Caco-2 (cell line): Measurements from ENCODE around the gene IQSEC2. TPM values are rescaled to one million over a fixed set of nuclear protein-coding genes. Genes with fewer than 3 reads are reported as not detected.
A peak's percentile ranks its signal among the peaks of the same experiment; 100 is the strongest.

Experiments
- BruUV-seq: library from RNA; stranded (reverse); fragments of 400-500 nt; replicated peaks from 2 replicates; lab custom pipeline; 2021; lab: Mats Ljungman, UMichigan
- CTCF ChIA-PET: fragments of 300-600 bp; sonication (Branson Sonifier 250); formaldehyde crosslinking; loops from one replicate; lab custom pipeline; 2022; ENCODE audit warnings: antibody characterized with exemption; lab: Charles Lee
- POLR2A ChIA-PET: fragments of 300-600 bp; sonication (Branson Sonifier 250); formaldehyde crosslinking; loops from one replicate; lab custom pipeline; 2022; ENCODE audit warnings: antibody characterized with exemption; lab: Charles Lee
- DNase-seq, 2 experiments: peaks; one replicate each; pipeline versions ENCODE4 v3.0.0 to v3.0.0-alpha.2; 2020 to 2022
- H3K27me3 ChIP-seq: replicated peaks from 2 replicates; pipeline ENCODE4 v1.6.0; 2011; ENCODE audit warnings: low read length; ENCODE audit not compliant: control insufficient read depth, insufficient read depth
- H3K36me3 ChIP-seq: 2 replicates; pipeline ENCODE4 v1.5.1; 2011; ENCODE audit warnings: low read length; ENCODE audit not compliant: control insufficient read depth, insufficient read depth
- H3K4me1 ChIP-seq: fragments of 250-450 bp; sonication (Bioruptor Pico); 2 replicates; pipeline ENCODE4 v1.5.1; 2020; ENCODE audit warnings: mild to moderate bottlenecking
- H3K4me3 ChIP-seq: 2 replicates; pipeline ENCODE4 v1.5.1; 2011; ENCODE audit warnings: low read depth, mild to moderate bottlenecking, control low read depth, low read length
- H3K9me3 ChIP-seq: fragments of 250-450 bp; sonication (Bioruptor Pico); 2 replicates; pipeline ENCODE4 v1.5.1; 2020; ENCODE audit warnings: mild to moderate bottlenecking, moderate library complexity
- H3K27ac Mint-ChIP-seq: one replicate; pipeline ENCODE4 v1.8.0; 2022; ENCODE audit warnings: mixed read lengths; ENCODE audit not compliant: unreplicated experiment
- H3K27me3 Mint-ChIP-seq: one replicate; pipeline ENCODE4 v1.8.0; 2022; ENCODE audit warnings: mixed read lengths; ENCODE audit not compliant: insufficient read depth, unreplicated experiment
- H3K36me3 Mint-ChIP-seq: one replicate; pipeline ENCODE4 v1.8.0; 2022; ENCODE audit warnings: mild to moderate bottlenecking, mixed read lengths; ENCODE audit not compliant: insufficient read depth, unreplicated experiment
- H3K4me1 Mint-ChIP-seq: one replicate; pipeline ENCODE4 v1.8.0; 2022; ENCODE audit warnings: low read depth, mixed read lengths; ENCODE audit not compliant: unreplicated experiment
- H3K4me3 Mint-ChIP-seq: one replicate; pipeline ENCODE4 v1.8.0; 2022; ENCODE audit warnings: mild to moderate bottlenecking, moderate library complexity, mixed read lengths; ENCODE audit not compliant: unreplicated experiment
- H3K9me3 Mint-ChIP-seq: one replicate; pipeline ENCODE4 v1.8.0; 2022; ENCODE audit warnings: mixed read lengths; ENCODE audit not compliant: unreplicated experiment
- CTCF ChIP-seq, 2 experiments: fragments of 200-600 bp in 1 of 2; IDR thresholded peaks; 1 replicate in 1 of 2; 2 replicates in 1 of 2; pipeline versions ENCODE4 v1.5.1 to v1.8.0; 2011 to 2022; ENCODE audit warnings: antibody characterized with exemption in 1 of 2, control low read depth in 1 of 2, inconsistent platforms in 1 of 2, low read depth in 1 of 2, low read length in 1 of 2, mild to moderate bottlenecking in 1 of 2, moderate library complexity in 1 of 2; ENCODE audit not compliant: insufficient read depth in 1 of 2, severe bottlenecking in 1 of 2, unreplicated experiment in 1 of 2
- intact Hi-C: fragments of 100-400 bp; cut with micrococcal nuclease; formaldehyde crosslinking; loops from one replicate; pipeline ENCODE4 v1.10.0; 2022; ENCODE audit not compliant: unreplicated experiment
- total RNA-seq: library from RNA; stranded (reverse); gene quantifications from 2 replicates; pipeline ENCODE4 v1.2.3, GENCODE V29; 2022

The IQSEC2 gene
- total RNA-seq, 1 experiment from 2014 or later: 1.8 TPM

- Histone ChIP-seq H3K9me3 (no peaks in the 10 kb centered on the region), H3K27me3 (no peaks in the 10 kb centered on the region), H3K4me3 (no peak overlapping the region), H3K4me1 (peaks cover 7% of the 10 kb centered on the region; the same call in 1 of the 2 replicates), H3K36me3 (no peaks in the 10 kb centered on the region)
- CTCF ChIA-PET: interaction anchor here (0.6 to 0.7 kb wide), 2 partner anchors 145 to 153 kb away, joined by 3 to 4 read pairs; no protein-coding TSS in a partner anchor
- no peak for DNase-seq
- no TSS peak for BruUV-seq
- TF ChIP-seq CTCF (IDR thresholded peaks at IDR 0.05; ENCODE audit: insufficient read depth in 1 of 2, low read depth in 1 of 2, low read length in 1 of 2, severe bottlenecking in 1 of 2, unreplicated experiment in 1 of 2): no peak
- no peak overlapping the region for H3K27ac Mint-ChIP-seq
- no peaks in the 10 kb centered on the region for H3K36me3 Mint-ChIP-seq
- no peaks in the 10 kb centered on the region for H3K4me1 Mint-ChIP-seq
- H3K4me3 Mint-ChIP-seq: no peak overlapping the region
- H3K27me3 Mint-ChIP-seq: no peaks in the 10 kb centered on the region
- no peaks in the 10 kb centered on the region for H3K9me3 Mint-ChIP-seq
- intact Hi-C loops: no loop called here
- POLR2A ChIA-PET: no interaction called here
Observed at GRCh38 chrX:53283099-53283498, 1.7 kb upstream of the IQSEC2 start.

- Mint-ChIP-seq H3K27me3 (no peaks in the 10 kb centered on the region), H3K9me3 (no peaks in the 10 kb centered on the region), H3K27ac (no peak overlapping the region), H3K36me3 (no peaks in the 10 kb centered on the region), H3K4me1 (no peaks in the 10 kb centered on the region), H3K4me3 (no peak overlapping the region)
- intact Hi-C loops: no loop called here
- TF ChIP-seq CTCF (IDR thresholded peaks at IDR 0.05; ENCODE audit: insufficient read depth in 1 of 2, low read depth in 1 of 2, low read length in 1 of 2, severe bottlenecking in 1 of 2, unreplicated experiment in 1 of 2): no peak
- ChIA-PET POLR2A (no interaction called here), CTCF (interaction anchor here (0.6 kb wide), 1 partner anchor 154 kb away, joined by 4 read pairs; no protein-coding TSS in a partner anchor)
- Histone ChIP-seq H3K27me3 (no peaks in the 10 kb centered on the region), H3K4me3 (no peak overlapping the region), H3K36me3 (no peaks in the 10 kb centered on the region), H3K9me3 (no peaks in the 10 kb centered on the region), H3K4me1 (peaks cover 7% of the 10 kb centered on the region; the same call in 1 of the 2 replicates)
- no peak for DNase-seq
- no TSS peak for BruUV-seq
Observed at GRCh38 chrX:53281963-53282695, 745 bp upstream of the IQSEC2 start.

- CTCF ChIA-PET: no interaction called here
- DNase-seq: no peak
- no peaks in the 10 kb centered on the region for H3K36me3 ChIP-seq
- POLR2A ChIA-PET: no interaction called here
- Mint-ChIP-seq H3K9me3 (no peaks in the 10 kb centered on the region), H3K36me3 (no peaks in the 10 kb centered on the region), H3K4me3 (peak overlapping the region; percentile 13), H3K4me1 (no peaks in the 10 kb centered on the region), H3K27ac (peak overlapping the region; percentile 61), H3K27me3 (no peaks in the 10 kb centered on the region)
- H3K4me1 ChIP-seq: peaks cover 7% of the 10 kb centered on the region; the same call in 1 of the 2 replicates
- H3K27me3 ChIP-seq: no peaks in the 10 kb centered on the region
- no peak overlapping the region for H3K4me3 ChIP-seq
- no peak for TF ChIP-seq CTCF (IDR thresholded peaks at IDR 0.05; ENCODE audit: insufficient read depth in 1 of 2, low read depth in 1 of 2, low read length in 1 of 2, severe bottlenecking in 1 of 2, unreplicated experiment in 1 of 2)
- intact Hi-C loops: no loop called here
- no peaks in the 10 kb centered on the region for H3K9me3 ChIP-seq
- no TSS peak for BruUV-seq
Observed at GRCh38 chrX:53280331-53281320, 758 bp downstream of the IQSEC2 start.
